ENCODE measurements around the gene CDC37L1. TPM values are rescaled to one million over a fixed set of nuclear protein-coding genes. Genes with fewer than 3 reads are reported as not detected.
A peak's percentile ranks its signal among the peaks of the same experiment; 100 is the strongest.

CDC37L1 gene
- total and polyA plus RNA-seq, 9 of the 15 experiments (the other 6 are each of a cell fraction or from before 2014, with no cell fraction given) = 1.5 to 7.9 (median 6.0) TPM

- TF ChIP-seq DDX20 (tag; IDR thresholded peaks at IDR 0.05; ENCODE audit: low read depth) = no peak
- TF ChIP-seq FOXK1 (CRISPR knock-in tag; IDR thresholded peaks at IDR 0.05; ENCODE audit: borderline replicate concordance) = no peak
- no peak for TF ChIP-seq MEF2D (tag; conservative IDR thresholded peaks at IDR 0.05; ENCODE audit: low read depth)
- TF ChIP-seq RBM39 (optimal IDR thresholded peaks at IDR 0.05; ENCODE audit: low read depth, low read length) = no peak
- no peak for TF ChIP-seq HNRNPUL1 (IDR thresholded peaks at IDR 0.05; ENCODE audit: low read length)
- TF ChIP-seq CHD2 (IDR thresholded peaks at IDR 0.05; ENCODE audit: low read depth, low read length) = no peak
- TF ChIP-seq, protein P1, sequence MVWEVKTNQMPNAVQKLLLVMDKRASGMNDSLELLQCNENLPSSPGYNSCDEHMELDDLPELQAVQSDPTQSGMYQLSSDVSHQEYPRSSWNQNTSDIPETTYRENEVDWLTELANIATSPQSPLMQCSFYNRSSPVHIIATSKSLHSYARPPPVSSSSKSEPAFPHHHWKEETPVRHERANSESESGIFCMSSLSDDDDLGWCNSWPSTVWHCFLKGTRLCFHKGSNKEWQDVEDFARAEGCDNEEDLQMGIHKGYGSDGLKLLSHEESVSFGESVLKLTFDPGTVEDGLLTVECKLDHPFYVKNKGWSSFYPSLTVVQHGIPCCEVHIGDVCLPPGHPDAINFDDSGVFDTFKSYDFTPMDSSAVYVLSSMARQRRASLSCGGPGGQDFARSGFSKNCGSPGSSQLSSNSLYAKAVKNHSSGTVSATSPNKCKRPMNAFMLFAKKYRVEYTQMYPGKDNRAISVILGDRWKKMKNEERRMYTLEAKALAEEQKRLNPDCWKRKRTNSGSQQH (CRISPR knock-in tag; IDR thresholded peaks at IDR 0.05) = no peak
- no peak for TF ChIP-seq TAF1 (IDR thresholded peaks at IDR 0.05; ENCODE audit: control insufficient read depth, extremely low read depth, insufficient read depth, low read length, severe bottlenecking)
- TF ChIP-seq ZNF224 (CRISPR knock-in tag; IDR thresholded peaks at IDR 0.05) = no peak
- TF ChIP-seq JUNB (CRISPR knock-in tag; conservative IDR thresholded peaks at IDR 0.05) = no peak
- TF ChIP-seq, protein P2, sequence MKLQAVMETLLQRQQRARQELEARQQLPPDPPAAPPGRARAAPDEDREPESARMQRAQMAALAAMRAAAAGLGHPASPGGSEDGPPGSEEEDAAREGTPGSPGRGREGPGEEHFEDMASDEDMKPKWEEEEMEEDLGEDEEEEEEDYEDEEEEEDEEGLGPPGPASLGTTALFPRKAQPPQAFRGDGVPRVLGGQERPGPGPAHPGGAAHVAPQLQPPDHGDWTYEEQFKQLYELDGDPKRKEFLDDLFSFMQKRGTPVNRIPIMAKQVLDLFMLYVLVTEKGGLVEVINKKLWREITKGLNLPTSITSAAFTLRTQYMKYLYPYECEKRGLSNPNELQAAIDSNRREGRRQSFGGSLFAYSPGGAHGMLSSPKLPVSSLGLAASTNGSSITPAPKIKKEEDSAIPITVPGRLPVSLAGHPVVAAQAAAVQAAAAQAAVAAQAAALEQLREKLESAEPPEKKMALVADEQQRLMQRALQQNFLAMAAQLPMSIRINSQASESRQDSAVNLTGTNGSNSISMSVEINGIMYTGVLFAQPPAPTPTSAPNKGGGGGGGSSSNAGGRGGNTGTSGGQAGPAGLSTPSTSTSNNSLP (IDR thresholded peaks at IDR 0.05; ENCODE audit: borderline replicate concordance, low read depth, low read length) = 0 out of 2 replicates have a peak, but pooled peaks have one; percentile 25
- no peak for TF ChIP-seq GTF2A2 (tag; IDR thresholded peaks at IDR 0.05)
- TF ChIP-seq ZNF695 (CRISPR knock-in tag; IDR thresholded peaks at IDR 0.05) = no peak
- no peak for TF ChIP-seq DACH1 (IDR thresholded peaks at IDR 0.05; ENCODE audit: partially characterized antibody)
- TF ChIP-seq, protein P3, sequence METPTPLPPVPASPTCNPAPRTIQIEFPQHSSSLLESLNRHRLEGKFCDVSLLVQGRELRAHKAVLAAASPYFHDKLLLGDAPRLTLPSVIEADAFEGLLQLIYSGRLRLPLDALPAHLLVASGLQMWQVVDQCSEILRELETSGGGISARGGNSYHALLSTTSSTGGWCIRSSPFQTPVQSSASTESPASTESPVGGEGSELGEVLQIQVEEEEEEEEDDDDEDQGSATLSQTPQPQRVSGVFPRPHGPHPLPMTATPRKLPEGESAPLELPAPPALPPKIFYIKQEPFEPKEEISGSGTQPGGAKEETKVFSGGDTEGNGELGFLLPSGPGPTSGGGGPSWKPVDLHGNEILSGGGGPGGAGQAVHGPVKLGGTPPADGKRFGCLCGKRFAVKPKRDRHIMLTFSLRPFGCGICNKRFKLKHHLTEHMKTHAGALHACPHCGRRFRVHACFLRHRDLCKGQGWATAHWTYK (CRISPR knock-in tag; IDR thresholded peaks at IDR 0.05) = no peak
- TF ChIP-seq ZFP30 (CRISPR knock-in tag; IDR thresholded peaks at IDR 0.05; ENCODE audit: borderline replicate concordance) = no peak
- TF ChIP-seq POLR2AphosphoS2 (IDR thresholded peaks at IDR 0.05; ENCODE audit: low read length) = no peak
- TF ChIP-seq ZNF584 (CRISPR knock-in tag; IDR thresholded peaks at IDR 0.05; ENCODE audit: low read depth) = no peak
- TF ChIP-seq ZKSCAN3 (CRISPR knock-in tag; IDR thresholded peaks at IDR 0.05) = no peak
- no peak for TF ChIP-seq CEBPB (tag; IDR thresholded peaks at IDR 0.05)
- no peak for TF ChIP-seq TCFL5 (CRISPR knock-in tag; conservative IDR thresholded peaks at IDR 0.05)
- no peak for TF ChIP-seq RBM34 (IDR thresholded peaks at IDR 0.05; ENCODE audit: borderline replicate concordance, insufficient read depth, low read length)
- TF ChIP-seq POLR3G (IDR thresholded peaks at IDR 0.05; ENCODE audit: extremely low read depth, insufficient read length, insufficient replicate concordance) = no peak
- no peak for TF ChIP-seq U2AF2 (optimal IDR thresholded peaks at IDR 0.05; ENCODE audit: low read depth, low read length)
- TF ChIP-seq HMG20B (CRISPR knock-in tag; IDR thresholded peaks at IDR 0.05) = no peak
- peak; percentile 83 for TF ChIP-seq DPF2 (IDR thresholded peaks at IDR 0.05)
- TF ChIP-seq ZFP1 (CRISPR knock-in tag; IDR thresholded peaks at IDR 0.05) = no peak
- no peak for TF ChIP-seq NBN (IDR thresholded peaks at IDR 0.05; ENCODE audit: low read depth)
- TF ChIP-seq ZNF232 (CRISPR knock-in tag; IDR thresholded peaks at IDR 0.05) = no peak
Measured at GRCh38 chr9:4686112-4686511, 6.7 kb downstream of the CDC37L1 start (continued).
